ENCODE results near the gene IPO9. TPM values are rescaled to one million over a fixed set of nuclear protein-coding genes. Genes with fewer than 3 reads are reported as not detected.
A peak's percentile ranks its signal among the peaks of the same experiment; 100 is the strongest.

The IPO9 gene
- total RNA-seq, 1 donor from 2014 or later, result 9.3 TPM

DNA sequence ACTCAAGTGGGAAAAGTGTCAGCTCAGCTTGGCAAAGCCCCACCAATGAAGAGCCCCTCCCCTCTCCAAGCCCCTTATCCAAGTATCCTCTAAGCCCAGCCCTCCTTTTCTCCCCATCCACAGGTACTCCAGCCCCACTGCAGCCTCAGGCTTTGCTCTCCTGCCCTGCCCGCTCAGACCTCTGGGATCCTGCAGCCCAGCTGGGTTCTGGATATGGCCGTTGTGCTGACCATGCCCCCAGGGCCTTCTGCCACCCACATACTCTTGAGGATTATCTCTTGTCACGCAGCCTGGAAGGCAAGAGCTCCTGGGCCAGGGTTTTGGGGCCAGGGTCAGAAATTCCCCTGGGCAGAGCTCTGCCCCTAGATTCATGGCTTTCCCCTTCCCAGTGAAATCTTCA, 64.5 kb downstream of the IPO9 start:
- peak overlapping the region; percentile 87 to 94 for H3K27ac ChIP-seq
- intact Hi-C loops (cut with DNase I), result no loop called here
- DNase-seq (ENCODE audit: low spot score in 2 of 2), result no peak
- TF ChIP-seq, protein P1, sequence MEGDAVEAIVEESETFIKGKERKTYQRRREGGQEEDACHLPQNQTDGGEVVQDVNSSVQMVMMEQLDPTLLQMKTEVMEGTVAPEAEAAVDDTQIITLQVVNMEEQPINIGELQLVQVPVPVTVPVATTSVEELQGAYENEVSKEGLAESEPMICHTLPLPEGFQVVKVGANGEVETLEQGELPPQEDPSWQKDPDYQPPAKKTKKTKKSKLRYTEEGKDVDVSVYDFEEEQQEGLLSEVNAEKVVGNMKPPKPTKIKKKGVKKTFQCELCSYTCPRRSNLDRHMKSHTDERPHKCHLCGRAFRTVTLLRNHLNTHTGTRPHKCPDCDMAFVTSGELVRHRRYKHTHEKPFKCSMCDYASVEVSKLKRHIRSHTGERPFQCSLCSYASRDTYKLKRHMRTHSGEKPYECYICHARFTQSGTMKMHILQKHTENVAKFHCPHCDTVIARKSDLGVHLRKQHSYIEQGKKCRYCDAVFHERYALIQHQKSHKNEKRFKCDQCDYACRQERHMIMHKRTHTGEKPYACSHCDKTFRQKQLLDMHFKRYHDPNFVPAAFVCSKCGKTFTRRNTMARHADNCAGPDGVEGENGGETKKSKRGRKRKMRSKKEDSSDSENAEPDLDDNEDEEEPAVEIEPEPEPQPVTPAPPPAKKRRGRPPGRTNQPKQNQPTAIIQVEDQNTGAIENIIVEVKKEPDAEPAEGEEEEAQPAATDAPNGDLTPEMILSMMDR (IDR thresholded peaks at IDR 0.05), result no peak
- no peaks in the 10 kb centered on the region for H3K9me3 ChIP-seq
- H3K4me1 ChIP-seq, result peaks cover 24 to 51% of the 10 kb centered on the region in 2 donors
- H3K27me3 ChIP-seq, result no peaks in the 10 kb centered on the region
- peaks cover 11 to 20% of the 10 kb centered on the region in 2 donors for H3K36me3 ChIP-seq
- no peak overlapping the region for H3K4me3 ChIP-seq

DNA sequence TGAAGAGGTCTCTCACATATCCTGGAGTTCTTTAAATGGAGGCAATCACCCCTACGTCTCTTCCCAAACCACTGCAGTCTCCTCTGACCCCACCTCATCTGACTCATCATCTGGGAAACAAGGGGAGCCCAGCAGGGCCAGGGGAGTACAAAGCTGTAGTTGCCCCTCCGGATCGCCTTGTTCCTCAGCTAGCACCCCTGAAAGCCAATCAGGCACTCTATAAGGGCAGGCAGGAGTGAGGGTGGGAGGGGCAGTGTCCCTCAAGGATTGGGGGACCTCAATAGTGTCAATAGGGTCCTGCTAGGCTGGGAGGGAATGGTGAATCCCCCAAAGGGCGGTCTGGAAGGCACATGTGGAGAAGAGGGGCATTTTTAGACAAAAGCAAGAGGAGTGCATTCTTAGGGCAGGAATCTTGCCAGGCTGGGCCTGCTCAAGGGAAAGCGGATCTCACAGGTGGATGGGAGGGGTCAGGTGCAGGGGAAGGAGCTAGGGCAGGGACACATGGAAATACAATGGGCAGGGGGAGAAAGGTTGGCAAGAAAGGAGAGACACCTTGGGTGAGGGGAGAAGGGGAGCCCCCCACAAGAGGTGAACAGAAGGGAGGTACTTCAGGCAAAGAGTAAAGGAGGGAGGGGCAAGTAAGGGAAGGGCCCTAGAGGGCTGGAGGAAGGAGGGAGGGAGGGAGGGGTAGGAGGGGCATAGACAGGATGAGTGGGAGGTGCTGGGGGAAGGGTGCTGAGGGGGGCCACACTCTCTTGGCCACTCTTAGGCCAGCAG, 65.6 kb downstream of the IPO9 start:
- H3K4me3 ChIP-seq, result no peak overlapping the region
- intact Hi-C loops (cut with DNase I), result loop anchor here (1.0 kb wide), 2 partner anchors 16 to 78 kb away; no protein-coding TSS in a partner anchor
- peak overlapping the region; percentile 87 to 94 for H3K27ac ChIP-seq
- no peak for DNase-seq (ENCODE audit: low spot score in 2 of 2)
- H3K4me1 ChIP-seq, result peaks cover 32 to 62% of the 10 kb centered on the region in 2 donors
- no peaks in the 10 kb centered on the region for H3K9me3 ChIP-seq
- TF ChIP-seq, protein P1 (IDR thresholded peaks at IDR 0.05), result no peak
- no peaks in the 10 kb centered on the region for H3K27me3 ChIP-seq
- H3K36me3 ChIP-seq, result peaks cover 22 to 30% of the 10 kb centered on the region in 2 donors

GRCh38 chr1:201895120-201895665, 66.2 kb downstream of the IPO9 start:
- Histone ChIP-seq H3K9me3 (no peaks in the 10 kb centered on the region), H3K4me3 (no peak overlapping the region), H3K36me3 (peaks cover 28 to 37% of the 10 kb centered on the region in 2 donors), H3K4me1 (peaks cover 36 to 66% of the 10 kb centered on the region in 2 donors), H3K27me3 (no peaks in the 10 kb centered on the region), H3K27ac (peak overlapping the region; percentile 87 to 94)
- DNase-seq (ENCODE audit: low spot score in 2 of 2), result no peak
- intact Hi-C loops (cut with DNase I), result loop anchor here (1.0 kb wide), 2 partner anchors 17 to 77 kb away; no protein-coding TSS in a partner anchor
- TF ChIP-seq, protein P1 (IDR thresholded peaks at IDR 0.05), result no peak

GRCh38 chr1:201895913-201896807, 67.2 kb downstream of the IPO9 start:
- intact Hi-C loops (cut with DNase I), result loop anchor here (1.0 kb wide), 3 partner anchors 18 to 76 kb away; partner anchors contain the start of gene LMOD1
- H3K36me3 ChIP-seq, result peaks cover 29 to 37% of the 10 kb centered on the region in 2 donors
- DNase-seq (ENCODE audit: low spot score in 2 of 2), result peak; percentile 69 to 96
- H3K9me3 ChIP-seq, result no peaks in the 10 kb centered on the region
- TF ChIP-seq, protein P1 (IDR thresholded peaks at IDR 0.05), result peak; percentile 90 to 97 (median 94)
- H3K27ac ChIP-seq, result peak overlapping the region; percentile 87 to 94
- H3K4me1 ChIP-seq, result peaks cover 42 to 69% of the 10 kb centered on the region in 2 donors
- H3K4me3 ChIP-seq, result no peak overlapping the region
- no peaks in the 10 kb centered on the region for H3K27me3 ChIP-seq

- intact Hi-C loops (cut with DNase I), result loop anchor here (1.0 kb wide), 1 partner anchor 49 kb away; the partner anchor contains the start of gene LMOD1
- DNase-seq (ENCODE audit: low spot score in 2 of 2), result peak; percentile 66 to 94
- TF ChIP-seq, protein P1 (IDR thresholded peaks at IDR 0.05), result peak in 1 of 3 experiments; percentile 33
- no peaks in the 10 kb centered on the region for H3K9me3 ChIP-seq
- peaks cover 44 to 75% of the 10 kb centered on the region in 2 donors for H3K4me1 ChIP-seq
- H3K36me3 ChIP-seq, result peaks cover 29 to 37% of the 10 kb centered on the region in 2 donors
- H3K27ac ChIP-seq, result peak overlapping the region; percentile 87 to 94
- H3K27me3 ChIP-seq, result no peaks in the 10 kb centered on the region
- no peak overlapping the region for H3K4me3 ChIP-seq
Observed at GRCh38 chr1:201896951-201897391, 68.0 kb downstream of the IPO9 start.
